Suprapubic skin (tissue), 4 donors: ENCODE results near the gene MOBP.

Experiments used
- EP300 ChIP-seq: sonication (generic); formaldehyde crosslinking; IDR thresholded peaks from one replicate; pipeline ENCODE4 v1.6.1; 2017; ENCODE audit warnings: antibody characterized with exemption
- POLR2A ChIP-seq, 2 donors: fragments of 450-650 bp; IDR thresholded peaks; one replicate each; pipeline ENCODE4 v1.6.1; 2017; ENCODE audit warnings: antibody characterized with exemption in 2 of 2, mild to moderate bottlenecking in 2 of 2, moderate library complexity in 2 of 2
- POLR2AphosphoS5 ChIP-seq, 3 donors: sonication (generic); formaldehyde crosslinking; IDR thresholded peaks; one replicate each; pipeline ENCODE4 v1.6.1; 2017; ENCODE audit warnings: antibody characterized with exemption in 3 of 3
- TF ChIP-seq, protein P1 (sequence below), 2 donors: fragments of 200-600 bp in 1 of 2; fragments of 450-650 bp in 1 of 2; sonication (generic) in 1 of 2; IDR thresholded peaks; one replicate each; pipeline ENCODE4 v1.5.1; 2016 to 2019; ENCODE audit warnings: antibody characterized with exemption in 2 of 2, mild to moderate bottlenecking in 1 of 2, moderate library complexity in 1 of 2

GRCh38 chr3:39457361-39457760 is 10.1 kb upstream of the MOBP start:
- TF ChIP-seq, protein P1, sequence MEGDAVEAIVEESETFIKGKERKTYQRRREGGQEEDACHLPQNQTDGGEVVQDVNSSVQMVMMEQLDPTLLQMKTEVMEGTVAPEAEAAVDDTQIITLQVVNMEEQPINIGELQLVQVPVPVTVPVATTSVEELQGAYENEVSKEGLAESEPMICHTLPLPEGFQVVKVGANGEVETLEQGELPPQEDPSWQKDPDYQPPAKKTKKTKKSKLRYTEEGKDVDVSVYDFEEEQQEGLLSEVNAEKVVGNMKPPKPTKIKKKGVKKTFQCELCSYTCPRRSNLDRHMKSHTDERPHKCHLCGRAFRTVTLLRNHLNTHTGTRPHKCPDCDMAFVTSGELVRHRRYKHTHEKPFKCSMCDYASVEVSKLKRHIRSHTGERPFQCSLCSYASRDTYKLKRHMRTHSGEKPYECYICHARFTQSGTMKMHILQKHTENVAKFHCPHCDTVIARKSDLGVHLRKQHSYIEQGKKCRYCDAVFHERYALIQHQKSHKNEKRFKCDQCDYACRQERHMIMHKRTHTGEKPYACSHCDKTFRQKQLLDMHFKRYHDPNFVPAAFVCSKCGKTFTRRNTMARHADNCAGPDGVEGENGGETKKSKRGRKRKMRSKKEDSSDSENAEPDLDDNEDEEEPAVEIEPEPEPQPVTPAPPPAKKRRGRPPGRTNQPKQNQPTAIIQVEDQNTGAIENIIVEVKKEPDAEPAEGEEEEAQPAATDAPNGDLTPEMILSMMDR (IDR thresholded peaks at IDR 0.05), result no peak
- TF ChIP-seq EP300 (no peak), POLR2AphosphoS5 (IDR thresholded peaks at IDR 0.05) (no peak), POLR2A (IDR thresholded peaks at IDR 0.05) (no peak)
